SKM-1 (cell line): ENCODE measurements around the gene SPATA19.
"Not testable (repeated sequence)": the region's sequence is repeated elsewhere in the genome, so short reads cannot be mapped to it uniquely, and the experiment has no call there.

Source experiments
- DNase-seq: peaks from one replicate; lab custom pipeline; 2025; ENCODE audit not compliant: unreplicated experiment; lab: John Stamatoyannopoulos, UW

Gene SPATA19, protein sequence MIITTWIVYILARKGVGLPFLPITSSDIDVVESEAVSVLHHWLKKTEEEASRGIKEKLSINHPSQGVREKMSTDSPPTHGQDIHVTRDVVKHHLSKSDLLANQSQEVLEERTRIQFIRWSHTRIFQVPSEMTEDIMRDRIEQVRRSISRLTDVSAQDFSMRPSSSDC

DNA sequence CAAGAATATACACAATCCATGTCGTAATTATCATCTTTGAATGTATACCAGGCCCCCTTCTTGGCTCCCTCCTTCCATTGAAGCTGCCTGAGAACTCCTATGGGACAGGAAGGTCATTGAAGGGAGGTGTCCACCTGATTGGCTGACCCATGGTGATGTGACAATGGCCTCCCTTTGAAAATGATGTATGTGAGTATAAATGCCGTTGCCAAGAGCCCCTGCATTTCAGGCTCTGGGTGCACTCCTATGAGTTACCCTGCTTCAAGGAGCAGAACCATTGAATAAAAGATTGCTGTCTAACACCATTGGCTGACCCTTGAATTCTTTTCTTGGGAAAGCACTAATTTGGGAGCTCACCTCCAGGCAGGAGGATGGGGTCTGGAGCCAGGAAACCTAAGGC is at the start of gene SPATA19:
Gene SPATA19, minus strand, starts transcription at position 101 of the 400 bp plus-strand sequence. Its CDS starts 67 bp downstream, at position 34.
- no peak for DNase-seq

DNA sequence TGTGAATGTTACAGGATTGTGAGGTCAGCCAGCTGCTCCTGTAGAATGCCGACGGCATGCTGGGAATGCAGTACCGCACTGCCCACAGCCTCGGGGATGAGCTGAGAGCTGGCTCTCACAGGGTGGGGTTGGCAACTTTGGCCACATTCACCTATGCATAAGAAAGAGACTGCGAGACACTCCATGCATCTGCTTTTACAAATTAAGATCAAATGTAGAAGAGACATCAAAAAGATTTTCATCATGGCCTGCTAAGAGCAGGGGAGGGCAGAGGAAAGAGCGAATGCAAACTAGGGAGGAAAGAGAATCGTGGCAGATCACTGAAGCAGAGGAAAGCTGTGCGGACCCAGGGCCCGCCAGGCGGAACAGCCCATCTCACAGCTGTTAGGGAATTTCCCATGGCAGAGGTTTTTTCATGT is 49.8 kb upstream of the SPATA19 start:
- no peak for DNase-seq

DNA sequence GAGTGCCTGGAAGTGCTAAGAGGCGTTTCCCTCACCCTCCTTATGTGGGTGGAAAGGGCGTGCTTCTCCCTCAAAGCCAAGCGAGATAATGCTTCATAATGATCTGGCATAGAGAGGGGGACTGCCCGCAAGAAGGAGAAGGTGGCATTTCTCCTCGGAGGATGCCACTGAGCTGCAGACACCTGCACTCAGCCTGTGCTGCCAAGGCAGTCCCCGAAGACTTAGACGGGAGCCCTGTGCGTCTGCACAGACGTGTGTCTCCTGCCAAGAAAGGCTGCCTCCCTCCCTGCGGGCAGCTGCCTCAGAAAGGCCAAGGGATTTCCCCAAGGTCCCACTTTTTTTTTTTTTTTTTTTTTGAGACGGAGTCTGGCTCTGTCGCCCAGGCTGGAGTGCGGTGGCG is 48.1 kb upstream of the SPATA19 start:
- DNase-seq = no peak

DNA sequence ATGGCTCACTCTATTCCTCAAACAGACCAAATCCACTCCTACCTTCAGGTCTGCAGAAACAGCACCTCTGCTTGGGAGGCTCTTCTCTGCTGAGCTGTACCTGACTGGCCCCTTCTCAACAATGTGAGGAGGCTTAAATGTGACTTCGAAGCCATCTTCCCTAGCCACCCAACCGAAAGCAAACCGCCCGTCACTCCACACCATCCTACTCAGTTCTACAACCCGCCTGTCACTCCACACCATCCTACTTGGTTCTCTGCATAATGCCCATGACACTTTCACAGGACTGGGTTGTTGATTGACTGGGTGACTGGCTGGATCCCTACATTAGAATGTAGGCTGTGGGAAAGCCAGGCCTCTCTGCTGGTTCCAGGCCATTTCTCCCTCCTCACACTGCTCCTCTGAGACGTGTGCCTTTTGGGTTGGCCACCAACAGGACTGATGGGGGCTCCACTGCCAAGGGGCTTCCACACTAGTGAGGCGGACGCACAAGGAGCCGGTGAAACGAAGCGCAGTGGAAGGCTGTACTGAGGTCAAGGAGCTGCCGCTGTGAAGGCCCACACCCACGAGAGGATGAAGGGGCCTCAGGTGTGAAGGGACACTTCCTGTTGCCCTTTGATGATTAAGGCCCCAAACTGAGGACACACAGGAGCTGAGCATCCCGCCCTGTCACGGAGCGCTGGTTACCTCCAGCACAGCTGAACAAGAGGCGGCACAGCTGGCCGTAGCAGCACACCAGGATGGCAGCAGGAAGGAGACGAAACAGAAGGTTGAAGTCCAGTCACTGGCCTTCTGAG is 47.5 kb upstream of the SPATA19 start:
- DNase-seq = no peak

DNA sequence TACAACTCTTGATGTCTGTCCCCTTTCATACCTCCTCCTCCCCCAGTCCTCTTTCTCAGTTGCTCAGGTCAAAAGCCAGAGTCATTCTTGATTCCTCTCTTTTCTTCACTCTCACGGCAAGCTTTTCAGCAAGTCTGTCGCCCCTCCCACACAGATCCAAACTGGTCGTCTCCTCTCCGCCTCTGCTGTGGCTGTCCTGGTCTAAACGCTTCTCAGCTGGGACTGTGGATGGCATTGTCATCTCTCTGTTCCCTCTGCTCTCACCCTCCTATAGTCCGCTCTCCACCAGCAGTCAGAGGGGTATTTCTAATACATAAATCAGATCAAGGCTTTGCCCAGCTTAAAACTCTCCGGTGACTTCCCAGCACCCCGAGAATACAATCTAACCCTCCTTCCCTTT is 46.8 kb upstream of the SPATA19 start:
- DNase-seq = no peak

DNA sequence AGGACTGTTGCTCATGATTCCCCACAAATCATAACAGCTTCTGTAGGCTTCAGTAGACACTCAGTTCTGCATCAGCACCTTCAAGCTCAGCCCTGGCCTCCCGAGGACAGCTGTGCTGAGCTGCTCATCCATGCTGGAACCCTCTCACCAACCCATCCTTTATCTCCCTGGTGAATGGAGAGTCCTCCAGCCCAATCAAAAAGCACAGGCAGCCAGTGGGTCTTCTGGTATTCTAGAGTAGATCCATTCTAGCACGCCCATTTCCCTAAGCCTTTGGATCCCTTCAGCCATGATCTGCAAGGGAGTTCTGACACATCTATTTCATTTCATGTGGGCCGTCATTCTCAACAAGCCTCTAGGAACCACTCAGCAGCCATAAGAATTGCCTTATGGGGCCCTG is 44.6 kb upstream of the SPATA19 start:
- DNase-seq = no peak

DNA sequence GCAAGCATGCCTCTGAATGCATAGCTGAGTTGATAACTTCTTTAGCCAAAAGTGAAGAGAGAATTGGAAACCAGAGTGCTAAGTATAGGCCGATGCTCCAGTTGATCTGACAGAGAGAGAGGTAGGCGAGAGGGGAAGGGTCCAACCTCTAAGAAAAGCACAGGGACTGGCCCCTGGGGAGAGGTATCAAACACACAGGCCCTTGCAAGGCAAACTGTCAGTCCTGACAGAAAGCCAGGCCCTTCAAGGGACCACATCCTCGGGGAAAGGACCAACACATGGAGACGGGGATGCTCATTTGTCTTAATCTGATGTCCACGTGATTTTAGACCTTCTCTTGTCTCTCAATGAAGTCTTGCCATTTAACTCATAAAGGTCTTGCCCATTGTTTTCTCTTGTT is 43.9 kb upstream of the SPATA19 start:
- DNase-seq = no peak

DNA sequence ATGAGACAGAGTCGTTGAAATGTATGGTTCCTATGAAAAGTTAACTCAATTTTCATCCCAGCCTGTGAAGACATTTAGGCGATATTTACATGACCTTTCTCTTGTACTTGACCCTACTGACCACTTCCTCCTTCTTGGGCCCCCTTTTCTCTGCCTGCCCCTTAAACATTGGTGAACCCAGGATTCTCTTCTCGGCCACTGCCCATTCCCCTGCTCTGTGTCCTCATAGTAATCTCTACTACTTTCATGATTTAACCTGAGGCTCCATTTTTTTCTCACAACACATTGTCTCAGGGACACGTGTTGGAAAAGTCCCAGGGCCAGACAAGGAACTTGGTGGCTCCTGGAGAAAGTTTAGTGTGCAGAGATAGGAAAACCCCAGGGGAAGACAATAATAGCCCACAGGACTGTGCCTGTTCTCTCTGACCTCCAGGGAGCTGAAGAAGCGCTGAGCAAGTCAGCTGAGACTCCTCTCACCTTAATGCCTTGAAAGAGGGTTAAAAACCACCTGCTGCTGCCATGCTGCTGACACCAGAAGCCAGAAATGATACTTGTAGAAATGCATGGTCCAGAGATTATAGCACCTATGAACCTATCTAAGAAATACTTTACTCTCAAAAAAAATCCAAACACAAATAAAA is 42.5 kb upstream of the SPATA19 start:
- DNase-seq = no peak

DNA sequence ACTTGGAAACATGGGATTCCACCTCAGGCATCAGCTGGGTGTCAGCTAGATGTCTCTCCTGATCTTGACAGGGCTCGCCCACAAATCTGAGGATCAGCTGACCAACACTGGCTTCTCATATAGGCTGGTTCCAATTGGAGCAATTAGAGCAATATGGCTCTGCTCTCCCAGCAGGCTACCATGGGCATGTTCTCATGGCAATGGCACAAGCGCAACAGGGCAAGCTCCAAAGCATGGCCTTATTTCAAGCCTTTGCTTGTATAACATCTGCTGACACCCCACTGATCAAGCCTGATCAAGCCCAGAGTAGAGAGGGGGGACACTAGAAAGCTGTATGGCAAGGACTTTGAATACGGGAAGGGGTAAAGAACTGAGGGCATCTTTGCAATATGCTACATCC is 40.7 kb upstream of the SPATA19 start:
- no peak for DNase-seq

DNA sequence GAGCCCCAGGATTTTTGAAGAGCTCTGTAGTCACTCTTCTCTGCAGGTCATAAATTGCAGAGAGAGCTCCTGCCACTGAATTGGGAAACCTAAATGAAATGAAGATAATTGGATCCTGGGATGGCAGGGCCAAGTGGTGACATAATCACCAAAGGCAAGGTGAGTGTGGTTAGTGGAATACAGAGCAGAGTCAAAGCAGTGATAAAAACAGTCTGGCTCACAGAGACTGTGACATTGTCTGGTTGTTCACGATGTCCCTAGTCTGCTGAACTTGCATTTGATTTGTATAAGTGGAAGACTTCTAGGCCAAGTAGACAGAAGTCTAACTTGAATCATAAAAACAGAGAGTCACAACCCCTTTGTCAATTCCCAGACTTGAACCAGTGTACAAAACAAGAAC is 26.8 kb upstream of the SPATA19 start:
- DNase-seq = no peak

DNA sequence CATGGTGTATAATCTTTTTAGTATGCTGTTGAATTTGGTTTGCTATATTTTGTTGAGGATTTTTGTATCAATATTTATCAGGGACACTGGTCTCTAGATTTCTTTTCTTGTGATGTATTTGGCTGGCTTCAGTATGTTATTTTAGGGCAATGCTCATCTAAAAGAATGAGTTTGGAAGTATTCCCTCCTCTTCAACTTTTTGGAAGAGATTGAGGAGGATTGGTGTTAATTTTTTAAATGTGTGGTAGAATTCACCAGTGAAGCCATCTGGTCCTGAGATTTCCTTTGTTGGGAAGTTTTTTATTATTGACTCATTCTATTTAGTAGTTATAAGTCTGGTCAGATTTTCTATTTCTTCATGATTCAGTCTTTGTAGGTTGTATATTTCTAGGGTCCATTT is 22.1 kb upstream of the SPATA19 start:
- DNase-seq = no peak

DNA sequence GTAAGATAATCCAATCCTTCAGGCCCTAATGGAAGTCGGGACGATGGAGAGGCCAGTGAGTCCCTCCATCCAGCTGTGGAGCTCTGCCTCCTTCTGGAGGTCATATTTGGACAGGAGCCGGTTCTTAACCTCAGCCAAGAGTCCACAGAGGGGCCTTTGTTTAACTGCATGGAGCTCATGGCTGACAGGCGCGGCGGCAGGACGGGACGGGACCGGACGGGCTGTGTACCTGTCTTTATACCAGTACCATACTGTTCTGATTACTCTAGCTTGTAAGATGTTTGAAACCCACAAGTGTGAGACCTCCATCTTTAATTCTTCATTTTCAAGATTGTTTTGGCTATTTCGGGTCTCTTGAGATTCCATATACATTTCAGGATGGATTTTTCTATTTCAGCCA is 20.2 kb upstream of the SPATA19 start:
- DNase-seq = no peak

DNA sequence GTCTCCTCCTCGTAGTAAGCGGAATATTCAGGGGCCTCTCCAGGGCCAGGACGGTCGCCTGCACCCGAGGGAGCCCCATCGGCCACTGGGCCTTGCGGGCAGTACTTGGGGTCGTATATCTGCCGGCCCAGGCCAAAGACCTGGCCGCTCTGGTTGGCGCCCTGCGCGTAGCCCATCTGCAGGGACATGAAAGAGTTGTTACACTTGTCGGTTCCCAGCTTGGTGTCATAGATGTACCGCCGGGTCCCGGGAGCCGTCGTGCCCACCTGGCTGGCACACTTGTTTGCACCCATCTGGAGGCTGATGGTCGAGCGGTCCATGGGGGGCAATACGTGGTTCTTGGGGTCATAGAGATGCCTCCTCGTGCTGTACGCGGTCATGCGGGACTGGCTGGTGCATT is 19.4 kb upstream of the SPATA19 start:
- no peak for DNase-seq

DNA sequence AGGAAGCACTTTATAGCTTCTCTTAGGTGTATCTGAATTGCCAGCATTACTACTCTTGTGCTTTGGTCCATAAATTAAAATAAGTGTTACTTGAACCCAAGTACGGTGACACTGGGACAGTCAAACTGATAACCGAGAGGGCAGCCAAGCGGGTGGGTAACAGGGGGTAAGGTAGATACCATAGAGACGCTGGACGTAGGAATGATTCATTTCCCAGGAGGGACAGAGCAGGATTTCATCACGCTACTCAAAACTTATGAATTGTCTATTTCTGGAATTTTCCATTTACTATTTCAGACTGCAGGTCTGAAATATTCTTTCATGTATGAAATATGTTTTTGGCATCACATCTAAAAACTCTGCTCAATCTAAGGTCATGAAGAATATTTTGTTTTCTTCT is 14.8 kb upstream of the SPATA19 start:
- no peak for DNase-seq

DNA sequence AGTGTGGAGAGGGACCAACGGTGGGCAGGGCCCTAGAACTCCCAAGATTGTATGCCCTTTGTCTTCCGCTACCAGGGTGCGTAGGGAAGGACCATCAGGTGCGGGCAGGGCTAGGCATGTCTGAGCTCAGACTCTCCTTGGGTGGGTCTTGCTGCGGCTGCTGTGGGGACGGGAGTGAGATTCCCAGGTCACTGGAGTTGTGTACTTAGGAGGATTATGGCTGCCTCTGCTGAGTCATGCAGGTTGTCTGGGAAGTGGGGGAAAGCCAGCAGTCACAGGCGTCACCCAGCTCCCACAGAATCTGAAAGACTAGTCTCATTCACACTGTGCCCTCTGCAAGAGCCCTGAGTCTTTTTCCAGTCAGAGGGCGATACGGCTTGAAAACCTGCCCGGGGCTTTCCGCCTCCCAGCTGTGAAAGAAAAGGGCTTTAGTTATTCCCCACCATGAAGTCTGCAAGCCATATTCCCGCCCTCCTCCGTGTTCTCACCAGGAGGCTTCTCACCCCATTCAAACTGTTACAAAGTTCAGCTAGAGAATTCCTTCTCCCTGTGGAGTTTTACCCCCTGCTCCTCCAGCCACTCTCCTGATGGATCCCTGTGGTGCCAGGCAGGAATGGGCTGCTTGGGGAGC is 9.1 kb upstream of the SPATA19 start:
- DNase-seq = not testable (repeated sequence)

DNA sequence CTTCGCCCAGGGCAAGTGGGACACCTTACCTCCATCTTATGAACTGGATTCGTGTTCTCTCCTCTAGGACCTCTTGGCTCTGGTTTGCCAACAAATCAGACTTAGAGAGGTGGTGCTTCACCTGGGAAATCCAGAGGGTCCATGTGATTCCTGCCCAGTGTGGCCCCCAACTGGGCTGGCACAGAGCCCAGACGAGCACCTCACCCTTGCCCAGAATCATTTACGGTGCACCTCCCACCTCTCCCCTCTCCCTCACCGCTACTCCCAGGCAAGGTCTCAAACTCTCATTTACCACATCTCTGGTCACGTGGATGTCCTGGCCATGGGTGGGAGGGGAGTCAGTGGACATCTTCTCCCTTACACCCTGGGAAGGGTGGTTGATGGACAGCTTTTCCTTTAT is 1.1 kb downstream of the SPATA19 start:
- no peak for DNase-seq

DNA sequence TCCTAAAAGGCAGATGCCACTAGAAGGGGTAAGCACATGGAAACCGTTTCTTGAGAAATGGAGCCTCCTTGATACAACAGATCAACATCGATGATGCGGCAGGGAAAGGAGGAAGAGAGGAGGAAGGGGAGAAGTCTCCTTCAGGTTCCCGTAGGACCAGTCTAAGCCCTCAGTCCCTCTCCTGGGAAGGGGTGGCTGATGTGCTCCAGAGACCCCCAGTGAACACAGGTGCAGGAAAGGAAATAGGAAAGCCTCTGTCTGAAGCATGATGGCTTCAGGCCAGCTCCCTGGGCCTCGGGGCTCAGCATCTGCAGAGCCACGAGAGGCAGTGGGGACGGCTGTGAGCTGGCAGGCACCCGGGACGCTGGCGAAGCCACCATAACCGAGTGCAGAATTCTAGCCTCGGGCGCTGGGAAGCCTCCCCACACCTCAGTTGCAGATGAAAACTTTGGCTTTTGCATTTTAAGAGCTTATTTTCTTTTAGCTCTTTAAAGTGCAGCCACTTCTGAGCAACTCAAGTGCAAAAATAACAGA is 1.8 kb downstream of the SPATA19 start:
- DNase-seq = no peak

DNA sequence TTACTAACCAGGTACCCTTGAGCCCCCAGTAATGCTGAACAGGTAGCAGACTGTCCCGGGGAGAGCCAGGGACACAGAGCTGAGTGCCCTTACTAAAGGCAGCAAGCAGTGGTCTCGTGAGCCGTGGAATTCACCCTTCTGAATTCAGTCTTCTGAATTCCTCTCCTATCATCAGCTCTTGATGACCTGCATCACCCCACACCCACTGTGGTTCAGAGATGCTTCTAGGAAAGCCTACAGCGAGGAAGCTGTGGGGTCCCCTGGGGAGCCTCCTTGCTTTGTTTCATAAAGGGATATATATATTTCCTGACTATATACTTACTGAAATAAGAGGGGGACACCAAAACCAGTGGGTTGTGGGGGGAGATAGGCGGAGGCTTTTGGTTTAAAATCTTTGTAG is 2.6 kb downstream of the SPATA19 start:
- no peak for DNase-seq

DNA sequence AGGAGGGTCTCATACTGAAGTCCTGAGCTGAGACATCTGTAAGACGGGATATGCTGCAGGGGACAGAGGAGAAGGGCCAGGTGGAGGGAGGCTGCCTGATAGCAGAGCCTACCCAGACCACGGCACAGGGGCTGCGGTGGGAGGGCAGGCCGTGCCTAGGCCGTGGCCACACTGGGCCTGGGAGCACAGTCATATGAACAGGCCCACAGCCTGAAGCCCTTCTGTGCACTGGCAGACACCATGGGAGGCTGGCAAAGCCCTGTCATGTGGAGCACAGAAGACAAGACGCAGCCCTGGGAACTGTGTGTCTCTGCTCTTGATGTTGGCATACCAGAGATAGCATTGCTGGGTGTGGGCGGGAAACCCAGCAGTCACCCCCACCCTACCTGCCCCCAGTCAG is 3.3 kb downstream of the SPATA19 start:
- DNase-seq = no peak

DNA sequence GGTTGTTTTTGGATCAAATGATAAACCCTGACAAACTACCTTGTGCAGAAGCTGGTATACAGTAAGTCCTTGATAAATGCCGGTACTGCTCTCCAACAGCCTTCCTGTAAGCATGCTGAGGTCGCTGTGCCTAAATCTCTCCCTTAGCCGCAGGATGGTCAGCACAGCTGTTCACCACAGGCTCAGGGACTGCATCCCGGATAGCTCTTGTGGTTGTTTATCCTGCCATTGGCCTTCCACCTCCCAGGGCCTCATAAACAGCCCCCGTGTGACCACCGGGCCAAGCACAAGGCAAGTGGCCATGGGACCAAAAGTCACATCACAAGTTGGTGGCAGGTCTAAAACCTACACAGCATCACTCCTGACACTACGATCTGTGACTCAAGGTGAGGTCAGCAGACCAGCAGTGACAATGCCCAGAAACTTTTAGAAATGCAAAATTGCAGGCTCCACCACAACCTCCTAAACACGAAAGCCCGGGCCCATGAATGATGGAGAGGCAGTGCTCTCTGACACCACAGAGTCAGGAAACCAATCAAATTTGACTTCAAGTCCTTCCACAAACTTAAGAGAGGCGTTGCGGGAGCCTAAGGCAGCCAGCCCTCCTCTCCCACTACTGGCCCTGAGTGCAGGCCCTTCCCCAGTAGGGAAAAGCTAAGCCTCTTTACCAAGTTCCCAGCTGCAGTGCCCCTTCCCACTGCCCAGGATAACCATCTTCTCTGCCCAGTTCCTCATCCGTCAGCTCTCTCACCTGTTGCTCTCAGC is 3.9 kb downstream of the SPATA19 start:
- no peak for DNase-seq

DNA sequence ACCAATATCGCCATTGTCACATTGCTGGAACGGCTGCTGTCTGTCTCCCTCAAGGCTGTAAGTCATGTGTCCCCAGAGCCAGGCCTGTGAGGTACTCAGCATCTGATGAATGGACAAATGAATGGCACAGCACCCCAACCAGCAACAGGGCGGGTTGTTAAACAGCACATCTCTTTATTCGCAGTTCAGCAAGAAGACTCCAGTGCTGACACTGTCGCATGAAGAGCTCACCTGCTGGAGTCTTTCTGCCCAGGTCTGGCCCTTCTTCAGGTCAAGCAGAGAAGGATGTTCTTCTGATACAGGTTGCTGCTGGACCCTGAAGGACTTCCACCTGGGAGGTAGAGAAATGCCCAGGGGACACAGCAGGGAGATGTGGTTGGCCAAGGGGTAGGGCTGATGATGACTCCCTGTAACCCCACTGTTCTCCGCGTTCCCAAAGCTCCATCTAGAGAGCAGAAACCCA is 4.8 kb downstream of the SPATA19 start:
- DNase-seq = no peak
